Chondrocyte (in vitro differentiated cells): ENCODE measurements around the gene FAM20C. TPM values are rescaled to one million over a fixed set of nuclear protein-coding genes. Genes with fewer than 3 reads are reported as not detected.

Experiments used
- DNase-seq: peaks from one replicate; pipeline ENCODE4 v3.0.0; 2021; ENCODE audit warnings: mixed read lengths, low spot score
- H3K27ac Mint-ChIP-seq: one replicate; pipeline ENCODE4 v1.8.0; 2021; ENCODE audit warnings: mild to moderate bottlenecking, moderate library complexity, mixed read lengths; ENCODE audit not compliant: unreplicated experiment
- H3K27me3 Mint-ChIP-seq: 2 replicates; pipeline ENCODE4 v1.8.0; 2021; ENCODE audit warnings: low read depth, mixed read lengths
- H3K36me3 Mint-ChIP-seq: 2 replicates; pipeline ENCODE4 v1.8.0; 2021; ENCODE audit warnings: low read depth, mixed read lengths
- H3K4me1 Mint-ChIP-seq: 2 replicates; pipeline ENCODE4 v1.8.0; 2021; ENCODE audit warnings: low read depth, mild to moderate bottlenecking, mixed read lengths
- H3K4me3 Mint-ChIP-seq: one replicate; pipeline ENCODE4 v1.8.0; 2021; ENCODE audit warnings: mild to moderate bottlenecking, moderate library complexity, mixed read lengths; ENCODE audit not compliant: unreplicated experiment
- H3K9me3 Mint-ChIP-seq: 2 replicates; pipeline ENCODE4 v1.8.0; 2021; ENCODE audit warnings: low read depth, mixed read lengths
- CTCF ChIP-seq: fragments of 200-600 bp; sonication (generic); IDR thresholded peaks from 2 replicates; pipeline ENCODE4 v1.5.0; 2021; ENCODE audit warnings: antibody characterized with exemption, mild to moderate bottlenecking, moderate library complexity
- total RNA-seq: library from RNA; stranded (reverse); gene quantifications from 3 replicates; pipeline ENCODE4 v1.2.1, GENCODE V29; 2021

The FAM20C gene
- total RNA-seq, 1 donor from 2014 or later = 34.4 TPM

DNA sequence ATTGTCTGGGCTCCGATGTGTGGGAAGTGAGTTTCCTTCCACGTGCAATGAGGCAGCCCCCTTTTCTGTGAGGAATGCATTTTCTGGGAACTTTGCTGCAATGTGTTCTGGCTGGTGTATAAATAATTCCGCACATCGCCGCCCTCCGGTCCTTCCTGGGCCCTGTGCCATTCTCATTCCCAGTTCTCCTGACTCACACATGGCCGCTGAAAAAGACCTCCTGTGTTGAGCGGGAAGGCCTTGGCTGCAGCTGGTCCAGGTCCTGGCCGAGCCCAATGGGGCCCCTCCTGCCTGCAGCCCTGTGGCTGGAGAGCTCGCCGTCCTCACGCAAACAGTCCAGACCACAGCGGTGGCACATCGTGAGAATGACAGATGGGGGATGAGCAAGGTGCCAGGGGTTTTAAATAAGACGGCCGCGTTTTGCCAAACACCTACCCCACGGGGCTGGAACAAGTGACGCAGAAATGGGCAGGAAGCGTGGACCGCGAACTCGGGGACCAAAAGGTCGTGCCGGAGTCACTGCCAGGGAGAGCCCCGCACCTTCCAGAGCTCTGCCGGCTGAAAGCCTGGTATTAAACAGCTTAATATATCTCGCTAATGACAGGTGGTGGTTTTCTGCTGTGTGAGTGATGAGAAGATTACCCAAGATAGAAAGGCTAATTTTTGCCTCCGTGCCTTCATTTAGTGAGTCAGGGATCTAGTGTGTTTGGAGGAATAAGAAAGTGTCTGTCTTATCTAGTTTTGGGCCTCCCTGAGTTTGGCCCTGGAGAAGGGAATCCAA lies 37.0 kb downstream of the FAM20C start:
- Mint-ChIP-seq H3K9me3 (no peaks in the 10 kb centered on the region), H3K27me3 (no peaks in the 10 kb centered on the region), H3K4me1 (peaks cover 60% of the 10 kb centered on the region), H3K4me3 (no peak overlapping the region), H3K27ac (peak overlapping the region; percentile 83), H3K36me3 (peaks cover 2% of the 10 kb centered on the region)
- no peak for TF ChIP-seq CTCF
- DNase-seq = no peak

DNA sequence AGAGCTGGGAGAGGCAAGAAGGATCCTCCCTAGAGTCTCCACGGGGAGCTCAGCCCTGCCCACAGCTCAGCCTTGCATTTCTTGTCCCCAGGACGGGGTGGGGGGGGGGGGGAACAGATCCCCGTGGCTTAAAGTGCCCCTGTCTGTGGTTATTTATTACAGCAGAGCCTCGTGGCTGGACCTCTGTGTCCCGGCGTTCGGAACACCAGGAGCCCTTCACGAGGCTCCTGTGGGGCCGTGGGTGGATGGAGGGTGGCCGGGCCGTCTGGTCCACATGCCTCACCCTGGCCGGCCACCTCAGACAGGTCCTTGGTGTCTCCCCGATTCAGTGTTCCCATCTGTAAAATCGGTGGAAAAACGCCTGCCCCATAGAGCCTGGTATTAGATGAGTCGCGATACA lies 37.9 kb downstream of the FAM20C start:
- H3K9me3 Mint-ChIP-seq = no peaks in the 10 kb centered on the region
- no peak for TF ChIP-seq CTCF
- H3K27ac Mint-ChIP-seq = no peak overlapping the region
- H3K4me3 Mint-ChIP-seq = no peak overlapping the region
- no peak for DNase-seq
- peaks cover 65% of the 10 kb centered on the region for H3K4me1 Mint-ChIP-seq
- no peaks in the 10 kb centered on the region for H3K27me3 Mint-ChIP-seq
- H3K36me3 Mint-ChIP-seq = peaks cover 2% of the 10 kb centered on the region

GRCh38 chr7:231030-231857 lies 38.9 kb downstream of the FAM20C start:
- Mint-ChIP-seq H3K27ac (no peak overlapping the region), H3K9me3 (no peaks in the 10 kb centered on the region), H3K36me3 (peaks cover 2% of the 10 kb centered on the region), H3K4me1 (peaks cover 62% of the 10 kb centered on the region), H3K27me3 (no peaks in the 10 kb centered on the region), H3K4me3 (no peak overlapping the region)
- TF ChIP-seq CTCF = peak; percentile 60
- no peak for DNase-seq

- no peak for TF ChIP-seq CTCF
- no peak overlapping the region for H3K4me3 Mint-ChIP-seq
- peaks cover 61% of the 10 kb centered on the region for H3K4me1 Mint-ChIP-seq
Measured at GRCh38 chr7:231858-232246, 39.5 kb downstream of the FAM20C start.

GRCh38 chr7:232410-233248 lies 40.3 kb downstream of the FAM20C start:
- H3K27ac Mint-ChIP-seq = peak overlapping the region; percentile 81
- H3K27me3 Mint-ChIP-seq = no peaks in the 10 kb centered on the region
- DNase-seq = no peak
- H3K9me3 Mint-ChIP-seq = no peaks in the 10 kb centered on the region
- TF ChIP-seq CTCF = no peak
- no peak overlapping the region for H3K4me3 Mint-ChIP-seq
- H3K4me1 Mint-ChIP-seq = peaks cover 54% of the 10 kb centered on the region
- H3K36me3 Mint-ChIP-seq = peaks cover 2% of the 10 kb centered on the region

More at GRCh38 chr7:231858-232246, 39.5 kb downstream of the FAM20C start:
- no peak for DNase-seq
- Mint-ChIP-seq H3K27ac (no peak overlapping the region), H3K27me3 (no peaks in the 10 kb centered on the region), H3K9me3 (no peaks in the 10 kb centered on the region), H3K36me3 (peaks cover 2% of the 10 kb centered on the region)
